Ramos (cell line): Measurements from ENCODE around the gene EME1.

Source experiments
- in situ Hi-C: fragments of 300-500 bp; cut with MboI; formaldehyde crosslinking; loops from one replicate; pipeline ENCODE4 v1.14.3; 2022; ENCODE audit warnings: low sequenced_read_pairs; ENCODE audit not compliant: unreplicated experiment

EME1 gene

GRCh38 chr17:50347117-50347893 is 25.7 kb upstream of the EME1 start:
- in situ Hi-C loops: no loop called here

DNA sequence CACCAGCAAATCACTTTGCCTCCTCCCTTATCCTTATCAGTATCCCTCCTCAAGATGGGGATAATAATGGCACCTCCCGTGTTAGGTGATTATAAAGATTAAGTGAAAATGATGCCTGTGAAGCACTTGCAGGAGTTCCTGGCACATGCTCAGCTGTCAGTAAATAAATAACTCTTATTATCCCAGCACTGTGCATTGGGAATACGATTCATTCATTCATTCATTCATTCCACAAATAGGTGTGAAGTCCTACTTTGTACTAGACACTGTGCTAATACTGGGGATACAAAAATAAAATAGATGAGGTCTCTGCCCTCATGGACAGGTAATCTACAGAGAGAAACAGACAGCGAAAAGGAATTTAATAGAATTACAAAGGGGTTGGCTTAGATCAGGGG is 25.1 kb upstream of the EME1 start:
- in situ Hi-C loops: no loop called here

DNA sequence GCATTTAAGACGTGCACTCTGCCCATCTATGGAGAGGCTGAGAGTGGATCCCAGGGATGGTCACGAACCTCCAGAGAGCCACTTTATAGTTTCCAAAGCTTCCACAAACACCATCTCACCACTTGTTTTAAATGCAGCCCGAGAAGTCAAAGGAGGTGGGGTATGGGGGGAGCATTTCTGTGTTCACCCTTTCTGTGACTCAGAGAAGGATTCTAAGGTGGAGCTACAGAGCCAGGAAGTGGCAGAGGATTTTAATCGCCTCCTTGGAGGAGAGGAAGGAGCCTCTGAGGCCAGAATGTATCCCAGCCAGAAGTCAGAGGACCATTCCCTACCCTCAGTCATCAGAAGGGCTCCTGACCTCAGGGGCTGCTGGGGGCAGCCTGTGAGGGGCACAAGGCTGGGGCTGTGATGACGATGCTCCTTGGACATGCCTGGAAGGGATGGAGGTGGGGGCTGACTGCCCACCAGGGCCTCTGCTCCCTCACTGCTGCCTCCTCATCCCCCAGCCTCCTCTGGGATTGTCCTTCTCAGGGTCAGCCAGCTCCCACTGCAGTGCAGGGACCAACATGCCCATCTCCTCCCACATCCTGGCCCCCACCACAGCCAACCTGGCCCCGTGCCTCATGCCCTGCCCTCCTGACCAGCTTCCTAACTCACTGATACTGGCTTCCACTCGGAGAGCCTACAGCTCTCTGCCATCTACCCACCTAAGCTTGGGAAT is 24.3 kb upstream of the EME1 start:
- in situ Hi-C loops: no loop called here

GRCh38 chr17:50349243-50349600 is 23.8 kb upstream of the EME1 start:
- in situ Hi-C loops: no loop called here

DNA sequence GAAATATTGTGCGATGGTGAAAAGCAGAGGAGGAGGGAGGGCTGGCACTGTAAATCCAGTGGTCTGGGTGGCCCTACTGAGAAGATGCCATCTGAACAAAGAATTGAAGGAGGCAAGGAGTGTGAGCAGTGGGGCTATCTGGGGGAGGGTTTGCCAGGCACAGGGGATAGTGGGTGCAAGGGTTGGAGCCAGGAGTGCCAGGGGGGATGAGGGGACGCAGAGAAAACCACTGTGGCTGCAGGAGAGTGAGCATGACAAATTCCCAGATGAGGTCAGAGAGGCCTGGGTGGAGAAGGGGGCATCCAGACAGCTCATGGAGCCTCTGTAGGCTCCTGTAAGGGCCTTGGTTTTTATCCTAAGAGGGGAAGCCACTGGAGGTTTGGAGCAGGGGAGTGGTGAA is 22.3 kb upstream of the EME1 start:
- in situ Hi-C loops: no loop called here

DNA sequence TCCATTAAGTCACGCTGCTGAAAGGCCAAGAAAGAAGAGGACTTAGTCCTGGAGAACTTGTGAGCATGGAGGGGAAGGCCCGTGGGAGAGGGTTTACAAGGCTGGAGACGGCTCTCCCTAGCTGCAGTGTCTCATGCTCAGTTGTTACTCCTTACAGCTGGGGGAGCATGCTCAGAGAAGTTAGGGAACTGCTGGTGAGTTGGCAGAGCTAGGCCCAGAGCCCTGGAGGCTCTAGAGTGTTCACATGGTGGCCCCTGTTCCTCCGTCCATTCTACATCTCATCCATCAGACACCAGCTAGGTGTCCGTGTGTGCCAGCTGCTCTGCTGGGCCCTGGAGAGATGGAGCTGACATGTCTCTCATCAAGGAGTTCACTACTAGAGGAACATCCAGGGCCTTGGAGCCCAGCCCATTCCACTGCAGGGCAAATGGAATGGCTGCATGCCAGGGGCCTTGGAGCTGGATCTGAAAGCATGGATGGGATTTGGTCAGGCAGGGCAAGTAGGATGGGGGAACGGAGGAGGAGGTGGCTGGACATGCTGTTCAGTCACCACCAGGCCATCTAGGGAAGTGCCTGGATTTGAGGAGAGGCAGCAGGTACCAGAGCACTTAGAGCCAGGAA is 20.8 kb upstream of the EME1 start:
- in situ Hi-C loops: no loop called here

DNA sequence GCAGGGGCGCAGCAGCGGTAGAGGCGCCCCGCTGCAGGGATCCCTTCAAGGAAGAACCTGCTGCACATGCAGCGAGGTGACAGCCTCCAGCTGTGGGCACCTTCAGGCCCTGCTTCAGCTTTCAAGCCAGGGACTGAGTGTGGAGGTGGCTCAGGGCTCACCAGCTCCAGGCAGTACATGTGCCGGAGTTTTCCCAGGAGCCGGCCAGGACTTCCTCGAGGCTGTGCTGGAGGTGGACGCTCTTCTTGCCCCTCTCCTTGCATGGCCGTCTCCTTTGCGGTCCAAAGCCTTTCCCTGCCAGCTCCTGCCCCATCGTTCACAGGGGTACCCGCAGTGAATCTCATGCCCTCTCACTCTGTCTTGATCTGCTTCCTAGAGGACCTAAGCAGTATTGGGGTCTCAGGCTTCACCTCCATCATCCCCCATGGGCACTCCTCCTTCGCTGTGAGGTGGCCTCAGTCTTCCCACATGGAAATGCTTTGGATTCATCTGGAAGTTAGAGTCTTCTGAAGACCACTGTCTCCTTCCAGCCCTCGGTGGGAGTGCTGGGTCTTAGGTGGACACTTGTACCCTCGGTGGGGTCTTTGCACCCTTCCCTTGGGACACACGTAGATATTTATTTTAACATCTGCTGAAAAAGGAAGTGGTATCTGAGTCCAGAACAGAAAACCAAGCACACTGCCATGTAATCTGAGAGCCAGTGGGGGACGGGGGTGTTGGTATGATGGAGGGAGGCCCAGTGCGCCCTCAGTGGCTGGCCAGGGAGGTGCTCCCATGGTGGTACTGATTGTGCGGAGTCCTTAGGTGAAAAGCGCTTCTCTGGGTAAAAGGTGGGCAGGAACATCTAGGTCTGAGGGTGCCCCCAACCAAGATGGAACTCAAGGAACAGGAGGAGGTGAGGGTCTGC is 20.1 kb upstream of the EME1 start:
- in situ Hi-C loops: no loop called here

DNA sequence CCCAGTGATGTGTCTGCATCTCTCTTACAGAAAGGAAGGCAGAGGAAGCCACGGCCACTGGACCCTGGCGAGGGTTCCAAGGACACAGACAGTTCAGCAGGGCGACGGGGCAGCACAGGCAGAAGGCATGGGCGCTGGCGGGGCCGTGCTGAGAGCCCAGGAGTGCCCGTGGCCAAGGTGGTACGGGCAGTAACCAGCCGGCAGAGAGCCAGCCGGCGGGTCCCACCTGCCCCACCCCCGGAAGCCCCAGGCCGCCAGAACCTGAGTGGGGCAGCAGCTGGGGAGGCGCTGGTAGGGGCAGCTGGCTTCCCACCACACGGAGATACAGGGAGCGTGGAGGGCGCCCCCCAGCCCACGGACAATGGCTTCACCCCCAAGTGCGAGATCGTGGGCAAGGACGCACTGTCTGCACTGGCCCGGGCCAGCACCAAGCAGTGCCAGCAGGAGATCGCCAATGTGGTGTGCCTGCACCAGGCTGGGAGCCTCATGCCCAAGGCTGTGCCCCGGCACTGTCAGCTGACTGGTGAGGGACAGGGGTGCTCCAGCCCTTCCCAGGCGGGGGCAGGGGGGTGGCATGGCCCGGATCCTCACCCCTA is 19.3 kb upstream of the EME1 start:
- in situ Hi-C loops: no loop called here

GRCh38 chr17:50354198-50354597 is 18.8 kb upstream of the EME1 start:
- in situ Hi-C loops: no loop called here

- in situ Hi-C loops: no loop called here
Observed at GRCh38 chr17:50354776-50355175, 18.3 kb upstream of the EME1 start.

- in situ Hi-C loops: no loop called here
Observed at GRCh38 chr17:50355336-50355700, 17.7 kb upstream of the EME1 start.

DNA sequence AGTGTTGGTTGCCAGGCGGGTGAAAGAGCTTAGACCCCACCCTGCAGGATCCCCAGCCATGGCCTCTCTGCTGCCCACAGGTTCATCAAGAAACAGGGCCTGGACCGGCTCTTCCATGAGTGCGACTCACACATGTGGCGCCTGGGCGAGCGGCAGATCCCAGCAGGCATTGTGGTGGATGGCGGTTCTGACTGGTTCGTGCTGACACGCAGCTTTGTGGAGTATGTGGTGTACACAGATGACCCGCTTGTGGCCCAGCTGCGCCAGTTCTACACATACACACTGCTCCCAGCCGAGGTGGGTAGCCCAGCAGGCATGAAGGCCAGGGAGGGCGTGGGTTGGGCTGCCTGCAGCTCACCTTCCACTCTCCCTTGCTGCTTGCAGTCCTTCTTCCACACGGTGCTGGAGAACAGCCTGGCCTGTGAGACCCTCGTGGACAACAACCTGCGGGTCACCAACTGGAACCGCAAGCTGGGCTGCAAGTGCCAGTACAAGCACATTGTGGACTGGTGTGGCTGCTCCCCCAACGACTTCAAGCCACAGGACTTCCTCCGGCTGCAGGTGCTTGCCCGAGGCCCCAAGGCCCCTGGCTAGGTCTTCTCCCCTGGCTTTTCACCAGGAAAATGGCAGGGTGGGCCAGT is 17.2 kb upstream of the EME1 start:
- in situ Hi-C loops: no loop called here

DNA sequence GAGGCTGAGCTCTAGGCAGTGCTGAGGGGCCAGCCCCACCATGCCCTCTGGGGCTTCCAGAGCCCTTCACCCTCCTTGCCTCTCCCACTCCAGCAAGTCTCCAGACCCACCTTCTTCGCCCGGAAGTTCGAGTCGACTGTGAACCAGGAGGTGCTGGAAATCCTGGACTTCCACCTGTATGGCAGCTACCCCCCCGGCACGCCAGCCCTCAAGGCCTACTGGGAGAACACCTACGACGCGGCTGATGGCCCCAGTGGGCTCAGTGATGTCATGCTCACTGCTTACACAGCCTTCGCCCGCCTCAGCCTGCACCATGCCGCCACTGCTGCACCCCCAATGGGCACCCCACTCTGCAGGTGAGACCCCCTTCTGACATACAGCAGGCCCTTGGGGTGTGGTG is 16.6 kb upstream of the EME1 start:
- in situ Hi-C loops: no loop called here

DNA sequence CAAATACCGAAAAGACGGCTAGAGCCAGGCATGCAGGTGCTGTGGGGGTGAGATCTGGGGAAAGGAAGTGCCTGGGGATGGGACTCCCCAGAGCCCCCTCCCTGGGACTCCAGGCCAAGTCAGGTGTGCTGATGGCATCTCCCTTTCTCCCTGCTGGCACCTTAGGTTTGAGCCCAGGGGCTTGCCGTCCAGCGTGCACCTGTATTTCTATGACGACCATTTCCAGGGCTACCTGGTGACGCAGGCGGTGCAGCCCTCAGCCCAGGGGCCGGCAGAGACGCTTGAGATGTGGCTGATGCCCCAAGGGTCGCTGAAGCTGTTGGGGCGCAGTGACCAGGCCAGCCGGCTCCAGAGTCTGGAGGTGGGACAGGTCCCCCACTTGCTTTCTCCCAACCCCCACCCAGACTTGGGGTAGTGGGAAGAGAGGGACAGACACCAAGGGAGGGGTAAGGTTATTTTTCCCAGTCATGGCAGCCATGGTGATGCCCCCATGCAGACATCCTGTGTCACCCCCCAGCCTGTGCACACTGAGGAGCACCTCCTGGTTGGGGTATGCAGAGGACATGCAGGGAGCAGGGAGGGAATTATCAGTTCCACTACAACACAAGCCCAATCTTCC is 16.0 kb upstream of the EME1 start:
- in situ Hi-C loops: no loop called here

- in situ Hi-C loops: no loop called here
Observed at GRCh38 chr17:50358177-50358576, 14.9 kb upstream of the EME1 start.

GRCh38 chr17:50359005-50359699 is 13.9 kb upstream of the EME1 start:
- in situ Hi-C loops: no loop called here

GRCh38 chr17:50359998-50360461 is 13.0 kb upstream of the EME1 start:
- in situ Hi-C loops: no loop called here

DNA sequence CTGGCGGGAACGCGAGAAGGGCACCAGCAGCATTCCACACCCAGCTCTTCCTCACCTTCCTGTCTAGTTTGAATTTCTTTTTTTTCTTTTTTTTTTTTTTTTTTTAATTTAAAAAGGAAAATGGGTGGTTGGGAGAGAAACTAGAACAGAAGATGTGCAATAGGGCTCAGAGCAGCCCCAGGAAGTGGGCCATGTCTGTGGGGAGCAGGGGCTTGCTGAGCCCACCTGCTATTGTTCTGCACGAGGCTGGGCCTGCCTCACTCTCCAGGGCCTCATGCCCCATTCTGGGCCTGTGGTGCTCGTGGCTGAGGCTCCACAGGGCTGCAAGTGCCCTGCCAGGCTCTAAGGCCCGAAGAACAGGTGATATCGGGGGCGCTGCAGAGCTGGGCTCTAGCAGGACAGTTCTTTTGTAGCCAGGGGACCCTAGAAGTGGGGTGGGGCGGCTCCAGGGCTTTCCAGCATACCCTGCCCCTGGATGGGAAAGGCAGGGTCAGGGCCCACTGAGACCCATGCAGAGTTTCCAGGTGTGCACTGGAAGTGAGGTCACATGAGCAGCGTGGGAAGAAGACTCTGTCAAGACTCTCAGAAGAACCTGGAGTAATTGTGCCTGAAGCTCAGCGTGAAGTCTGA is 12.4 kb upstream of the EME1 start:
- in situ Hi-C loops: no loop called here
